GM21423 (cell line): ENCODE measurements around the gene DNAL1.
A peak's percentile ranks its signal among the peaks of the same experiment; 100 is the strongest.
"Not testable (repeated sequence)": the region's sequence is repeated elsewhere in the genome, so short reads cannot be mapped to it uniquely, and the experiment has no call there.

Experiments used
- ATAC-seq: cut with Tn5 transposase; IDR thresholded peaks from one replicate; pipeline ENCODE4 v1.9.1; 2021; ENCODE audit warnings: mild to moderate bottlenecking, moderate library complexity; ENCODE audit not compliant: unreplicated experiment

Gene DNAL1

GRCh38 chr14:73696466-73697400 lies 51.9 kb downstream of the DNAL1 start:
- ATAC-seq = peak; percentile 77

GRCh38 chr14:73700325-73700724 lies 55.5 kb downstream of the DNAL1 start:
- ATAC-seq = no peak

- ATAC-seq = not testable (repeated sequence)
These were observed 63.3 kb downstream of the DNAL1 start for GRCh38 chr14:73708076-73708475.

GRCh38 chr14:73709904-73710469 lies 65.2 kb downstream of the DNAL1 start:
- no peak for ATAC-seq

- ATAC-seq = no peak
These were observed 66.0 kb downstream of the DNAL1 start for GRCh38 chr14:73710737-73711136.

GRCh38 chr14:73712071-73712506 lies 67.3 kb downstream of the DNAL1 start:
- ATAC-seq = no peak

- ATAC-seq = no peak
These were observed 67.9 kb downstream of the DNAL1 start for GRCh38 chr14:73712540-73713180.

GRCh38 chr14:73713206-73713802 lies 68.5 kb downstream of the DNAL1 start:
- no peak for ATAC-seq

GRCh38 chr14:73713803-73714655 lies 69.2 kb downstream of the DNAL1 start, which contains the start of gene PNMA1:
Gene PNMA1, minus strand, starts transcription at chr14:73714384. Its CDS starts 745 bp downstream, at chr14:73713639.
- ATAC-seq = peak; percentile 69

- no peak for ATAC-seq
These were observed 69.9 kb downstream of the DNAL1 start for GRCh38 chr14:73714656-73715081.

- no peak for ATAC-seq
These were observed 70.9 kb downstream of the DNAL1 start for GRCh38 chr14:73715707-73716106.

GRCh38 chr14:73717266-73717665 lies 72.5 kb downstream of the DNAL1 start:
- no peak for ATAC-seq

- no peak for ATAC-seq
These were observed 73.1 kb downstream of the DNAL1 start for GRCh38 chr14:73717711-73718417.

GRCh38 chr14:73718418-73719251 lies 73.8 kb downstream of the DNAL1 start:
- ATAC-seq = no peak

GRCh38 chr14:73719361-73719760 lies 74.6 kb downstream of the DNAL1 start:
- no peak for ATAC-seq

- ATAC-seq = no peak
These were observed 75.0 kb downstream of the DNAL1 start for GRCh38 chr14:73719791-73720190.

GRCh38 chr14:73720636-73721035 lies 75.8 kb downstream of the DNAL1 start:
- ATAC-seq = no peak

GRCh38 chr14:73721101-73721821 lies 76.5 kb downstream of the DNAL1 start:
- ATAC-seq = no peak
